Measurements from ENCODE around the gene TIA1.
A peak's percentile ranks its signal among the peaks of the same experiment; 100 is the strongest.
"Not testable (repeated sequence)": the region's sequence is repeated elsewhere in the genome, so short reads cannot be mapped to it uniquely, and the experiment has no call there.

The TIA1 gene

GRCh38 chr2:70211595-70211994, 36.8 kb downstream of the TIA1 start:
- Mint-ChIP-seq H3K36me3 (ENCODE audit: insufficient read depth) (peaks cover 31% of the 10 kb centered on the region), H3K27me3 (no peaks in the 10 kb centered on the region), H3K4me1 (no peaks in the 10 kb centered on the region)

DNA sequence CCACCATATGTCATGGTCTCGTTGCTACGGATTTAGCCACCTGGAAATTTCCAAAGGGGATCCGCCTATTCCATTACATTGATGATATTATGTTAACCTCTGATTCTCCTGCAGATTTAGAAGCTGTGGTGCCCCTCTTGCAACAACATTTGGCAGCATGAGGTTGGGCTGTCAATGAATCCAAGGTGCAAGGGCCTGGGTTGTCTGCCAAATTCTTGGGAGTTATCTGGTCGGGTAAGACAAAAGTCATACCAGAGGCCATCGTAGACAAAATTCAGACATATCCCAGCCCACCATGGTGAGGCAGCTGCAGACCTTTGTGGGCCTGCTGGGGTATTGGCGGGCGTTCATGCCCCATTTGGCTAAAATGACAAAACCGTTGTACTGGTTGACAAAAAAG, 44.0 kb downstream of the TIA1 start:
- Mint-ChIP-seq H3K9me3 (no peaks in the 10 kb centered on the region), H3K4me1 (no peaks in the 10 kb centered on the region), H3K4me3 (no peak overlapping the region), H3K36me3 (ENCODE audit: insufficient read depth) (no peaks in the 10 kb centered on the region), H3K27ac (ENCODE audit: low read depth) (no peak overlapping the region), H3K27me3 (no peaks in the 10 kb centered on the region)
- no peak for DNase-seq (ENCODE audit: low spot score in 2 of 2)
- ATAC-seq (replicated peaks; ENCODE audit: extremely low read depth, poor library complexity, severe bottlenecking) = no peak

More at GRCh38 chr2:70211595-70211994, 36.8 kb downstream of the TIA1 start:
- Mint-ChIP-seq H3K27ac (ENCODE audit: low read depth) (no peak overlapping the region), H3K4me3 (no peak overlapping the region), H3K9me3 (no peaks in the 10 kb centered on the region)
- DNase-seq (ENCODE audit: low spot score in 2 of 2) (no peak), ATAC-seq (replicated peaks; ENCODE audit: extremely low read depth, poor library complexity, severe bottlenecking) (no peak)

DNA sequence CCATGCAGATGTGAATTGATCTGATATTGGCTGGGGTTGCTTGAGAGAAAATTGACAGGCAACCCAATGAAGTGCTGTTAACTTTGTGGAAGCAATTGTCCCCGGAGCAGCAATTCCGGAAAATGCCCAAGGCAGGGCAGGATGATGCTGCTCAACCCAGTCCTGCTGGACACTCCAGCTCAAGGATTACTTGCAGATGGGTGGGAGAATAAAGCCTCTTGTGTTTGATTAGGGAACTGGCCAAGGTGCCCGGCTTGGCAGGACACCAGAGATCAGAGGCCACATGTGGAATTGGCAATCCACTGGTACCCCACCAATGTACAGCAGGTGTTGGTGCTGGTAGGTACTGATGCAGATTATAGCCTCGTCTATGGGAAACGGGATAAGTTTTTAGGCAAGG, 45.3 kb downstream of the TIA1 start:
- no peaks in the 10 kb centered on the region for H3K36me3 Mint-ChIP-seq (ENCODE audit: insufficient read depth)
- ATAC-seq (replicated peaks; ENCODE audit: extremely low read depth, poor library complexity, severe bottlenecking) (no peak), DNase-seq (ENCODE audit: low spot score in 2 of 2) (no peak)
- H3K27me3 Mint-ChIP-seq = no peaks in the 10 kb centered on the region
- H3K27ac Mint-ChIP-seq (ENCODE audit: low read depth) = no peak overlapping the region
- no peaks in the 10 kb centered on the region for H3K4me1 Mint-ChIP-seq
- no peaks in the 10 kb centered on the region for H3K9me3 Mint-ChIP-seq
- no peak overlapping the region for H3K4me3 Mint-ChIP-seq

- no peak for ATAC-seq (replicated peaks; ENCODE audit: extremely low read depth, poor library complexity, severe bottlenecking)
- DNase-seq (ENCODE audit: low spot score in 2 of 2) = no peak
- Mint-ChIP-seq H3K4me3 (no peak overlapping the region), H3K27me3 (no peaks in the 10 kb centered on the region), H3K36me3 (ENCODE audit: insufficient read depth) (no peaks in the 10 kb centered on the region), H3K27ac (ENCODE audit: low read depth) (no peak overlapping the region), H3K9me3 (no peaks in the 10 kb centered on the region), H3K4me1 (no peaks in the 10 kb centered on the region)
These were observed 46.1 kb downstream of the TIA1 start for GRCh38 chr2:70202236-70202806.

- H3K4me3 Mint-ChIP-seq = no peak overlapping the region
- no peaks in the 10 kb centered on the region for H3K27me3 Mint-ChIP-seq
- H3K4me1 Mint-ChIP-seq = no peaks in the 10 kb centered on the region
- no peak for ATAC-seq (replicated peaks; ENCODE audit: extremely low read depth, poor library complexity, severe bottlenecking)
- DNase-seq (ENCODE audit: low spot score in 2 of 2) = no peak
- no peaks in the 10 kb centered on the region for H3K36me3 Mint-ChIP-seq (ENCODE audit: insufficient read depth)
- H3K27ac Mint-ChIP-seq (ENCODE audit: low read depth) = no peak overlapping the region
- no peaks in the 10 kb centered on the region for H3K9me3 Mint-ChIP-seq
These were observed 46.6 kb downstream of the TIA1 start for GRCh38 chr2:70201831-70202230.

DNA sequence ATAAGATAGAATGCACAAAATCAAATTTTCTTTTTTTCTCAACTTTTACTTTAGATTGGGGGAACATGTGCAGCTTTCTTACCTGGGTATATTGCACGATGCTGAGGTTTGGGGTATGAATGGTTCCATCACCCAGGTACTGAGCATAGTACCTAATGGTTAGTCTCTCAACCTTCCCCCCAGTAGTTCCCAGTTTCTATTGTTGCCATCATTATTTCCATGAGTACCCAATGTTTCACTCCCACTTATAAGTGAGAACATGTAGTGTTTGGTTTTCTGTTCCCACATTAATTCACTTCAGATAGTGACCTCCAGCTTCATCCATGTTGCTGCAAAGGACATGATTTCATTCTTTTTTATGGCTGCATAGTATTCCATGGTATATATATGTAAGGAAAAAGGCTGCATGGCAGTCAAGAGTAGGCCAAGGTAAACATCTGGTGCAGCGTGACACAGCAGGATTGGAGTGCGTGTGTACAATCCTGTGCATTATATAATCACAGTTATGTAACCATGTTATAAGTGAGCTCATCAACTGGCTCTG, 47.1 kb downstream of the TIA1 start:
- H3K9me3 Mint-ChIP-seq = no peaks in the 10 kb centered on the region
- no peaks in the 10 kb centered on the region for H3K4me1 Mint-ChIP-seq
- H3K36me3 Mint-ChIP-seq (ENCODE audit: insufficient read depth) = no peaks in the 10 kb centered on the region
- H3K4me3 Mint-ChIP-seq = no peak overlapping the region
- H3K27me3 Mint-ChIP-seq = no peaks in the 10 kb centered on the region
- DNase-seq (ENCODE audit: low spot score in 2 of 2) (no peak), ATAC-seq (replicated peaks; ENCODE audit: extremely low read depth, poor library complexity, severe bottlenecking) (no peak)
- no peak overlapping the region for H3K27ac Mint-ChIP-seq (ENCODE audit: low read depth)

- H3K27ac Mint-ChIP-seq (ENCODE audit: low read depth) = no peak overlapping the region
- H3K27me3 Mint-ChIP-seq = no peaks in the 10 kb centered on the region
- H3K4me1 Mint-ChIP-seq = no peaks in the 10 kb centered on the region
- DNase-seq (ENCODE audit: low spot score in 2 of 2) (no peak), ATAC-seq (replicated peaks; ENCODE audit: extremely low read depth, poor library complexity, severe bottlenecking) (no peak)
- no peak overlapping the region for H3K4me3 Mint-ChIP-seq
- no peaks in the 10 kb centered on the region for H3K9me3 Mint-ChIP-seq
- H3K36me3 Mint-ChIP-seq (ENCODE audit: insufficient read depth) = no peaks in the 10 kb centered on the region
These were observed 49.0 kb downstream of the TIA1 start for GRCh38 chr2:70199320-70199864.

GRCh38 chr2:70192516-70192915, 55.9 kb downstream of the TIA1 start:
- Mint-ChIP-seq H3K27ac (ENCODE audit: low read depth) (no peak overlapping the region), H3K36me3 (ENCODE audit: insufficient read depth) (peaks cover 18% of the 10 kb centered on the region), H3K4me1 (peaks cover 16% of the 10 kb centered on the region), H3K27me3 (no peaks in the 10 kb centered on the region), H3K4me3 (no peak overlapping the region), H3K9me3 (no peaks in the 10 kb centered on the region)
- ATAC-seq (replicated peaks; ENCODE audit: extremely low read depth, poor library complexity, severe bottlenecking) (no peak), DNase-seq (ENCODE audit: low spot score in 2 of 2) (no peak)

GRCh38 chr2:70191244-70191735, 57.1 kb downstream of the TIA1 start:
- Mint-ChIP-seq H3K27ac (ENCODE audit: low read depth) (peak overlapping the region; percentile 100), H3K36me3 (ENCODE audit: insufficient read depth) (peaks cover 18% of the 10 kb centered on the region), H3K27me3 (no peaks in the 10 kb centered on the region), H3K4me1 (peaks cover 16% of the 10 kb centered on the region), H3K4me3 (peak overlapping the region; percentile 96), H3K9me3 (no peaks in the 10 kb centered on the region)
- no peak for DNase-seq (ENCODE audit: low spot score in 2 of 2)
- no peak for ATAC-seq (replicated peaks; ENCODE audit: extremely low read depth, poor library complexity, severe bottlenecking)

DNA sequence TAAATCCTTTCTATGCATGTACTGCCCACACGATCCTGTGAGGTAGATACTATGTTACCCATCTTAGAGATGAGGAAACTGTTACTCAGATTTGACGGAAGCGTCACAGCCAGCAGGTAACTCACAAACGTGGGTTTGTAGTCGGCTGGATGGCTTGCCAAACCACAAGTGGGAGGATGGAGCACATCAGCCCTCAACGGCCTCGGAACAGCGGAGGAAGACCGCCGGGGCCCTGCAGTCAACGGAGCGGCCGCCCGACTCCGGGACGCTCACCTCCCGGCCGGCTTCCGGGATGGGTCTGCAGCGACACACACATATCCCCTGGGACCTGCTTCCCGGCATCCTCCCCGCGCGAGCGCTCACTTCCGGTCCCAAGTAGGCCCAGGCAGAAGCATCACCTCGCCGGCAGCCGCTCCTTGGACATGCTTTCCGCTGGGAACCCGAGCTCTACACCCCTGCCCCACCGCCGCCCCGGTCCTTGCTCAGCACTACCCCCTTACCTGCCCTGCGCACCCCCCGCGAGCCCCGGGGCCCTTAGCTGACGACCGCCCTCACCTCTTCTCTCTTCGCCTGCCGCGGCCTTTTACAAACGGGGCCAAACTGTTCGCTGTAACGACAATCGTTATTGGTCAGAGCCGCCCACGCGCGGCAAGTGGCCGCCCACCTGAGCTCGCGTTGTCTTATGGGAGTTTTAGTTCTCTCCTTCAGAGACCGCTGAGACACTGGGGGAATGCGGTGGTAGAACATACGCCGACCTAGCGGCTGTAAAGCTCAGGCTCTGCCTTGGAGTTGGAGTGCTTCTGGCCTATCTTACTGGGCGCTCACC, 57.8 kb downstream of the TIA1 start, which contains the start of gene C2orf42:
TSS of gene C2orf42 (minus strand) at position 602 of the 826 bp plus-strand sequence. CDS start 9,034 bp downstream, outside the sequence.
- H3K36me3 Mint-ChIP-seq (ENCODE audit: insufficient read depth) = peaks cover 18% of the 10 kb centered on the region

GRCh38 chr2:70188460-70188859, 60.0 kb downstream of the TIA1 start:
- H3K27me3 Mint-ChIP-seq = no peaks in the 10 kb centered on the region
- peaks cover 16% of the 10 kb centered on the region for H3K4me1 Mint-ChIP-seq
- no peak overlapping the region for H3K4me3 Mint-ChIP-seq
- H3K36me3 Mint-ChIP-seq (ENCODE audit: insufficient read depth) = peaks cover 18% of the 10 kb centered on the region
- H3K9me3 Mint-ChIP-seq = no peaks in the 10 kb centered on the region
- H3K27ac Mint-ChIP-seq (ENCODE audit: low read depth) = no peak overlapping the region
- DNase-seq (ENCODE audit: low spot score in 2 of 2) (no peak), ATAC-seq (replicated peaks; ENCODE audit: extremely low read depth, poor library complexity, severe bottlenecking) (no peak)

More for the DNA sequence above, 57.8 kb downstream of the TIA1 start, which contains the start of gene C2orf42:
- Mint-ChIP-seq H3K27me3 (no peaks in the 10 kb centered on the region), H3K9me3 (no peaks in the 10 kb centered on the region), H3K4me1 (peaks cover 16% of the 10 kb centered on the region), H3K4me3 (peak within 1 kb of the TSS; percentile 96), H3K27ac (ENCODE audit: low read depth) (peak within 1 kb of the TSS; percentile 100)
- peak; percentile 83 for ATAC-seq (replicated peaks; ENCODE audit: extremely low read depth, poor library complexity, severe bottlenecking)
- peak; percentile 89 to 96 for DNase-seq (ENCODE audit: low spot score in 2 of 2)

DNA sequence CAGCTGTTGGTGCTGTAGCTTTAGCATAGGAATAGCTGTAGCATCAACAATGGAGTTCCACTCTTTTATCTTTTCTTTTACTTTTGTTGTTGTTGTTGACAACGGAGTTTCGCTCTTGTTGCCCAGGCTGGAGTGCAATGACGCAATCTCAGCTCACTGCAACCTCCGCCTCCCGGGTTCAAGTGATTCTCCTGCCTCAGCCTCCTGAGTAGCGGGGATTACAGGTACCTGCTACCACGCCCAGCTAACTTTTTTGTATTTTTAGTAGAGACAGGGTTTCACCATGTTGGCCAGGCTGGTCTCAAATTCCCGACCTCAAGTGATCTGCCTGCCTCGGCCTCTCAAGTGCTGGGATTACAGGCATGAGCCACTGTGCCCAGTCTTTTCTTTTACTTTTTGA, 61.3 kb downstream of the TIA1 start:
- peaks cover 16% of the 10 kb centered on the region for H3K4me1 Mint-ChIP-seq
- not testable (repeated sequence) for H3K27ac Mint-ChIP-seq (ENCODE audit: low read depth); H3K4me3 Mint-ChIP-seq; H3K27me3 Mint-ChIP-seq; ATAC-seq (replicated peaks; ENCODE audit: extremely low read depth, poor library complexity, severe bottlenecking); H3K9me3 Mint-ChIP-seq; DNase-seq (ENCODE audit: low spot score in 2 of 2)
- H3K36me3 Mint-ChIP-seq (ENCODE audit: insufficient read depth) = peaks cover 19% of the 10 kb centered on the region
